HG03469 (cell line): ENCODE data around the gene DPYD.
"Not testable (repeated sequence)": the region's sequence is repeated elsewhere in the genome, so short reads cannot be mapped to it uniquely, and the experiment has no call there.

Experiments used
- ATAC-seq: cut with Tn5 transposase; IDR thresholded peaks from one replicate; pipeline ENCODE4 v1.9.1; 2021; ENCODE audit warnings: mild to moderate bottlenecking, moderate library complexity, moderate number of reproducible peaks; ENCODE audit not compliant: unreplicated experiment

The DPYD gene

GRCh38 chr1:97243973-97244560, 676.8 kb downstream of the DPYD start:
- ATAC-seq = peak; percentile 63

DNA sequence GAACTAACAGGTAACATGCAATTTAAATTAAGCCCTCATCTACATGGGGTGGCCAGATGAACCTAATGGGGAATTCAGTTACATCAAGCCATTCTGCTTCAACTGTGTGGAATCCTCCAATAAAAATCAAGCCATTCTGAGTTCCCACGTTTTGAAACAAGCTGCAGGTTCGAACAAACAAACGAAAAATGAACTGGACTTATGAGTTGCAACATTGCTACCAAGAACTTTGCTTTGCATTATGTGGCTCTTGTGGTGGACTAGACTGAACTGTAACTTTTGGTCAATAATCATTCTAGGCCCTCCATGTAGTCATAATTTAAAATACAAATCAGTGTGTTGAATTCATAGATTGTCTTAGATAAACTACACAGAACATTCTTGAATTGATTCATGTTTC, 682.0 kb downstream of the DPYD start:
- no peak for ATAC-seq

DNA sequence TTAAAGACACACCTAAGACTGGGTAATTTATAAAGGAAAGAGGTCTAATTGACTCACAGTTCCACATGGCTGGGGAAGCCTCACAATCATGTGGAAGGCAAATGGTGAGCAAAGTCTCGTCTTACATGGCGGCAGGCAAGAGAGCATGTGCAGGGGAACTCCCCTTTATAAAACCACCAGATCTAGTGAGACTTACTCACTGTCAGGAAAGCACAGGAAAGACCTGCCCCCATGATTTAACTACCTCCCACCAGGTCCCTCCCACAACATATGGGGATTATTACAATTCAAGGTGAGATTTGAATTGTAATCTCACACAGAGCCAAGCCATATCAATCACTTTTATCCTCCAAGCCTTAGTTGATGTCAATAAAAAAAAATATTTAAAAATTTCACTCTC, 689.5 kb downstream of the DPYD start:
- ATAC-seq = not testable (repeated sequence)

- ATAC-seq = no peak
Observed at GRCh38 chr1:97212671-97213070, 708.2 kb downstream of the DPYD start.

DNA sequence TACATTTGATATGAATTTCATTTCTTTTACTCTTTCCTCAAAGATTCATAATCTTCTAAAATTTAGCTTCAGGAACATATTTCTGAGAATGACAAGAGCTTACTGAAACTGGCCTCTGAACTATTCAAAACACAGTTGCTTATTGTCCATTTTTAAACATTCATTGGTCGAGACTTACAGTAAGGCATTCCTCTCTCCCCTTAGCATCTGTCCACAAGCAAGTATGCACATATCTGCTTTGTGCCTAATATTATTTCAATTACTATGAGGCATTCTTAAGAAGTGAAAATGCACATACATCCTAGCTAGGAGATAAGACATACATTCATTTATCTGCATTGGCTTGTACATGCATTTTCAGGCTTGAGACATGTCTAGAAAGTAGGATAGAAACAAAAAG, 710.5 kb downstream of the DPYD start:
- ATAC-seq = no peak

- no peak for ATAC-seq
Observed at GRCh38 chr1:97209381-97209957, 711.4 kb downstream of the DPYD start.

GRCh38 chr1:97207868-97208267, 713.0 kb downstream of the DPYD start:
- no peak for ATAC-seq

GRCh38 chr1:97204468-97204867, 716.4 kb downstream of the DPYD start:
- no peak for ATAC-seq

DNA sequence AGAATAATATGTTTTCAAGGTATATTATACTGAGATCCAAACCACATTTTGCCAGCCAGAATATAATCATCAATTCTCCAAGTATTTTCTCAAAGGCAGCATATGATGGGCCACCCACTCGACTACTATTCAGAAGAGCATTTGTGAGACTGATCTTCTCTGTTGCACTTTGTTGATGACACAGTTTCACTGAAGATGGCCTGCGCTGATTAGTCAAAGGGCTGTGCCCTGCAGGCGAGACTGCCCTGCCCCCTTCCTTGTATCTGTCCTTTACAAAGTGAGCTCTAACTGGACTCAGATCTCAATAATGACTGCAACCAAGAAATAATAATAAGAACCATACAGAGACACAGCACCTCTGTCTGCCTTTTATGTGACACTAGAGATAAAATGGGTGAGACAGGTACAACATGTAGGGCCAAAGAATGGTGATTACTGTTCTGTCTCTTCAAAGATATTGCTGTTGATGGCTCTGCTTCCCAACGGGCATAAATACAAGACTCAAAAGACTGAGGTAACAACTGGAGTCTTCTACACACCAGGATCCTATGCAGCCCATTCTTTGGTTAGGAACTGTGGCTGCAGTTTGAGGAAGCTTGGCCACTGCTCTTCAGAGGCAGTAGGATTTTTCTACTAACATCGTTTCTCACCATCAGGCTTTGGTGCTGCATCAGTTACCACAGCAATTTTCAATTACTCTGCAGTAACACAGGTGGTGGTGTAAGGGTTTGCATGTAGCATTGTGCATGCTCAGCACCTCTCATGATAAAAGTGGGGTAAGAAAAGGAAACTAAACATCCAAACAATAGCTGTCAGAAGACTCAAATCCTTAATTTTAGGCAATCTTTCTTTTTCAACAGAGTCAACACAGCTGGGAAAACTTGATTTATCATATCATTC, 718.1 kb downstream of the DPYD start:
- no peak for ATAC-seq

DNA sequence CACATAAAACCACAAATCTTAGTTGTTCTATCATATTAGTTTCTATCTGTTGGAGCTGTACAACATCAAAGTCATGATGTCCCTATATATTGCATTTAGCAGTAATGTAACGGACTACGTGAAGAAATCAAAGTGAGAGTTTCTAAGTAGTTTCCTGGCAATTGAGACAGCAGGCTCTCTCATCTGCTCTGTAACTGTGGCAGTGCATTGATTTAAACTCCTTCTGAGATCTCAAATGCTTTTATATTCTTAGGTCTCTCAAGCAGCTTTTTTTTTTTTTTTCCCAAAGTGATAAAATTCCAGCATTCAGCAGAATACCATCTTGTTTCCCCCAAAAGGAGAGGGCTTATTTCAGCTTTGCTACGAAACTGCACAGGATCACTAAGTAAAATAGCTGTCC, 719.2 kb downstream of the DPYD start:
- ATAC-seq = no peak

GRCh38 chr1:97200595-97200994, 720.2 kb downstream of the DPYD start:
- no peak for ATAC-seq

GRCh38 chr1:97196825-97197516, 723.9 kb downstream of the DPYD start:
- peak; percentile 51 for ATAC-seq

DNA sequence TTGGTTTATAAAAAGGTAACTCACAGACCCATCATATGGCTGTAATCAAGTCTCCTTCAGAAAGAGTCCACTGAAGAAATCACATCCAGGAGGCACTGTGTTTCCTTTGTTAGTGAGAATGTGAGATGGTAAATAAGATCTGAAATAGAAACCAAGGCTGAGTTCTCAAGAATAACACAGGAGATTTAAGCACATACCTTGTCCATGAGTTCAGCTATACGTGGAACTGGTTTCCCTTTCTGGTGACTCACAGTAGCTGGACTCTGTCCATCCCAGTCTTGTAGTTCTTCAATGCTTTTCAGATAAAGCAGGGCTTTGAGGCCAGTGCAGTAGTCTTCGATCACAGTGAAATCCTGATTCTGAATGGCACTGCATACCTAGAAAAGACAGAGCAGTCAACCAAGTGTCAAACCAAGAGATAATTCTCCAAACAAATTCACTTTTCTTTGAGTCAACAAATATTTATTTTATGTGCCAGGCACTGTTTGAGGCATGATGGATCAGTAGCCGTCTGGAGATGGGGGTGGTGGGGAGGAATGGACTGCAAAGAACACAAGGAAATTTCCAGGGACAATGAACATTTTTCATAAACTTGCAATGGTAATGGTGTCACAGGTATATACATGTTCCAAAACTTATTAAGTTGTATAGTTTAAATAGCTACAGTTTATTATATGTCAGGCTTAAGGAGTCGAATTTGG, 727.8 kb downstream of the DPYD start:
- no peak for ATAC-seq

- no peak for ATAC-seq
Observed at GRCh38 chr1:97190326-97190725, 730.5 kb downstream of the DPYD start.

GRCh38 chr1:97186381-97186780, 734.5 kb downstream of the DPYD start:
- no peak for ATAC-seq

- ATAC-seq = no peak
Observed at GRCh38 chr1:97174039-97174704, 746.7 kb downstream of the DPYD start.

GRCh38 chr1:97170300-97170699, 750.5 kb downstream of the DPYD start:
- ATAC-seq = no peak

- ATAC-seq = no peak
Observed at GRCh38 chr1:97168056-97168455, 752.8 kb downstream of the DPYD start.

GRCh38 chr1:97167246-97167645, 753.6 kb downstream of the DPYD start:
- ATAC-seq = no peak

DNA sequence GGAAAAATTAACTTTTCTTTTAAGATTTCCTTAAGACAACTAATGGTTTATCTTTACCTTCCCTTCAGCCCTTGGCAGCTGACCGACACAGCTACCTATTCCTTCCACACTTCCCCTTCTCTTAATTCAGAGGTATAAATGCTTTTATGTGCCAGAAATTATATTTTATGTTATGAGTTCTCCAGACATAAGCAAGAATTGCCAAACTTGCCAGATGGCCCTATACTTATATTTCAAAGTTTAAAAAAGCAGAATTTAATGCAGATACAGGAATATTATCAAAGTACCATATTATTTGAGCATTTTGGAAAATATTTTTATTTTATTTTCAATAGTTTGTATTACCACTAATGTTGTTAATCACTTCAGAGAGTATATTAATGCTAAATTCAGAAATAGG, 754.2 kb downstream of the DPYD start:
- no peak for ATAC-seq
